Peyer's patch (tissue), 4 donors: Measurements from ENCODE around the gene IPO4. TPM values are rescaled to one million over a fixed set of nuclear protein-coding genes. Genes with fewer than 3 reads are reported as not detected.

ENCODE experiments used
- DNase-seq, 3 donors: peaks; one replicate each; pipeline ENCODE4 v3.0.0-alpha.2; 2017 to 2019
- H3K27ac ChIP-seq, 4 donors: fragments of 200-600 bp; sonication (generic); one replicate each; pipeline ENCODE4 v1.5.1; 2016 to 2019
- H3K27me3 ChIP-seq, 2 donors: fragments of 200-600 bp; sonication (generic); one replicate each; pipeline ENCODE4 v1.5.1; 2019
- H3K36me3 ChIP-seq, 3 donors: fragments of 200-600 bp; sonication (generic); one replicate each; pipeline ENCODE4 v1.5.1; 2016 to 2019
- H3K4me1 ChIP-seq, 4 donors: fragments of 200-600 bp; sonication (generic); one replicate each; pipeline ENCODE4 v1.5.1; 2016 to 2019
- H3K4me3 ChIP-seq, 4 donors: fragments of 200-600 bp; sonication (generic); 1 replicate in 3 of 4; 2 replicates in 1 of 4; pipeline ENCODE4 v1.5.1; 2016 to 2019; ENCODE audit warnings: mild to moderate bottlenecking in 1 of 4
- H3K9me3 ChIP-seq, 4 donors: fragments of 200-600 bp; sonication (generic); one replicate each; pipeline ENCODE4 v1.5.1; 2016 to 2019; ENCODE audit warnings: mild to moderate bottlenecking in 1 of 4
- CTCF ChIP-seq, 6 experiments: fragments of 450-650 bp in 4 of 6; fragments of 200-600 bp in 2 of 6; sonication (generic) in 1 of 6; IDR thresholded peaks; one replicate each; pipeline ENCODE4 v1.5.1; 2017 to 2019; ENCODE audit warnings: antibody characterized with exemption in 6 of 6, mild to moderate bottlenecking in 3 of 6, moderate library complexity in 1 of 6
- POLR2A ChIP-seq, 2 donors: fragments of 450-650 bp; IDR thresholded peaks; one replicate each; pipeline ENCODE4 v1.5.1; 2017; ENCODE audit warnings: antibody characterized with exemption in 2 of 2, mild to moderate bottlenecking in 2 of 2, moderate library complexity in 2 of 2
- total RNA-seq, 4 donors: library from RNA; depleted of rRNA; stranded (reverse); fragments of >200 nt; gene quantifications; one replicate each; pipeline ENCODE4 v1.1.0, GENCODE V29; 2016

IPO4 gene
- total RNA-seq, 4 donors from 2014 or later = 12.8 to 56.9 (median 34.2) TPM

GRCh38 chr14:24185741-24186140 is 2.9 kb downstream of the IPO4 start:
- Histone ChIP-seq H3K27me3 (no peaks in the 10 kb centered on the region), H3K4me1 (peaks cover 0 to 18% (median 9%) of the 10 kb centered on the region in 4 donors), H3K27ac (no peak overlapping the region), H3K36me3 (peaks cover 0 to 53% (median 0%) of the 10 kb centered on the region in 3 donors), H3K4me3 (no peak overlapping the region), H3K9me3 (no peaks in the 10 kb centered on the region)
- TF ChIP-seq CTCF (IDR thresholded peaks at IDR 0.05) (no peak), POLR2A (IDR thresholded peaks at IDR 0.05) (no peak)
- no peak for DNase-seq

DNA sequence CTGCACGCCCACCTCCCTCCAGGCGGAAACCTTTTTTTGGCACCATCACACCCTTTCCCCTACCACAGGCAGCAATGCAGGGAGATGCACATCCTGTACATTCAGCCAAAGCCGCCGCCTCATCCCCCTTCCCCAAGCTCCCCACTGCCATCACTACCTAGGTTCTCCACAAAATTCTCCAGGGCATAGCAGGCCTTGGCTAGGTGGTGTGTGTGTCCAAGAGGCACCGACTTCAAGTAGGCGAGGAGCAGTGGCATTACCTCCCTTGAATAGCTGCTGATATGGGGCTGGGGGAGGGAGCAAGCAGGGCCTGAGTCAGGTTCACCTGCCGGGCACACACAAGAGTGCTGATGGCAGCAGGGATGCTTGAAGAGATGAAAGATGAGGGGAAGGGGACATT is 3.6 kb downstream of the IPO4 start:
- peaks cover 0 to 61% (median 0%) of the 10 kb centered on the region in 3 donors for H3K36me3 ChIP-seq
- H3K27me3 ChIP-seq = no peaks in the 10 kb centered on the region
- no peak overlapping the region for H3K27ac ChIP-seq
- H3K4me3 ChIP-seq = no peak overlapping the region
- no peaks in the 10 kb centered on the region for H3K9me3 ChIP-seq
- DNase-seq = no peak
- peaks cover 0 to 18% (median 9%) of the 10 kb centered on the region in 4 donors for H3K4me1 ChIP-seq
- TF ChIP-seq CTCF (IDR thresholded peaks at IDR 0.05) (no peak), POLR2A (IDR thresholded peaks at IDR 0.05) (no peak)

DNA sequence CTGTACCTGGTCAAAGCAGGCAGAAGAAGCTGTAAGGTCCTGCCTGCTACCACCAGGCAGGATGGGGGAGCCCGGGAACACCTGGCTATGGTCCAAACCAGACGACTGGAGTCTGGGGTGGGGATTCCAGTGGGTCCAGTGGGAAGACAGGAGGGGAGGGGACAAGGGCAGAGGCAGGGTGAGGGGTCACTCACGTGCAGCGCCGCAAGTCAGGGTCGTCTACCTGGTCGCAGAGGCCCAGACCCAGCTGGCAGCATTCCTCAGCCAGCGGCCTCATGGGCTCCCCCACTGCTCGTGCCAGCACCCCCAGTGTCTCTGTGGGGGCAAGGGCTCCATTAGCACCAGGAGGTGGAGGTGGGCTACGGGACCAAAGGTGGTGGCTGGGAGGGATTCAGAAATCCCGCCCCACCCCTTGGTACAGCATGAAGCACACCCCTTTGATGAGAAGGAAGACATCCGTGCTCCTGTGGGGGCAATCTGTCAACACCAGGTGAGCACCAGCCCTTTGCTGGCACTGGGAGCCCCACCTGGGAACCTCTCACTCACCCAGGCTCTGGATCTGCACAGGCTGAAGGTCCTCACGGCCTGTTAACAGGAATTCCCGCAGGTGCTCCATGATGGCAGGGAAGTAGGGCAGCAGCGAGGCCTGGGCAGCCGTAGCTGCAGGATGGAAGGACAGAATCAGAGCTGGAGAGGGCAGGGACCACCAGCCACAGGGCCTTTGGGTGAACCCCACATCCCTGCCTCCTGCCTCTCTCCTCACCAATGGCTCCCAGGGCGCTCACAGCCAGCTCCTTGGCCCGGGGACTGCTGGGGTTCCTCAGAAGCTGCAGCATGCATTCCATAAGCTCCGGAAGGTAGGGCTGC is 4.3 kb downstream of the IPO4 start:
- no peak for DNase-seq
- peaks cover 0 to 66% (median 0%) of the 10 kb centered on the region in 3 donors for H3K36me3 ChIP-seq
- no peak overlapping the region for H3K27ac ChIP-seq
- H3K9me3 ChIP-seq = no peaks in the 10 kb centered on the region
- H3K4me3 ChIP-seq = no peak overlapping the region
- no peaks in the 10 kb centered on the region for H3K27me3 ChIP-seq
- TF ChIP-seq CTCF (IDR thresholded peaks at IDR 0.05) = no peak
- no peak for TF ChIP-seq POLR2A (IDR thresholded peaks at IDR 0.05)
- peaks cover 0 to 17% (median 9%) of the 10 kb centered on the region in 4 donors for H3K4me1 ChIP-seq

GRCh38 chr14:24183014-24183481 is 5.6 kb downstream of the IPO4 start:
- Histone ChIP-seq H3K4me1 (peaks cover 0 to 7% (median 6%) of the 10 kb centered on the region in 4 donors), H3K36me3 (peaks cover 0 to 79% (median 0%) of the 10 kb centered on the region in 3 donors)
- TF ChIP-seq POLR2A (IDR thresholded peaks at IDR 0.05) = no peak
- no peak for TF ChIP-seq CTCF (IDR thresholded peaks at IDR 0.05)

DNA sequence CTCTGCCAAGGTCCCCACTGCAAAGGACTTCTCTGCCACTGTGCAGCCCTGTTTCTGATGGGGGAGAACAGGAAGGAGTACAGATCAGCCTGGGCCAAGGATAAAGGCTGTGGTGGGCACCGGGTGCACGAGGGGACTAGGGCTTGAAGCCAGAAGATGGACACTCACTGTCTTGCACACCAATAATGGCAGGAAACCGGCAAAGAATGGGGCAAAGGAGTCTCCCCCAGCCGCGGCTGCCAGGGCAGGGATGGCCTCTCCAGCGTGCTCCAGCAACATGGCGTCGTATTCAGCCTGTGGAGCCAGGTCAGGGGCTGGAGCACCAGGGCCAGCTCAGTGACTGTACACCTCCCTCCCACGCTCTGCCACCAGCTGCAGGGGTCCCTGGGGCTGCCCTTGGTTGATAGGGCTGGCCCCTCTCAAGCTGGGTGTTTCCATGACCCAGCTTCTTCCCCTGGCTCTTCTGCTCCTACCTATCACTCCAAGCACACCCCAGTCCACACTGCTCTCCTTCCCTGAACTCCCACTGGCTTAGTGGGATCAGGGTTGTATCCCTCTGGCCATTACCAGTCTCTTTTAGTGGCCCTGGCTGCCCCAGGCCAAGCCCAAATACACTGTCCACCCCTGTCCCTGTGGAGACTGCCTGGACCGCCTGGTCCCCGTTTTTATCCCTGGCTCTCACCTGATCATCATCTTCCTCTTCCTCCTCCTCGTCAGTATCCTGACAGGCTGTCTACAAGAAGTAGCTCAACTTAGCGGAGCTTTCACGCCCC is 6.3 kb downstream of the IPO4 start:
- no peak overlapping the region for H3K27ac ChIP-seq
- peak in 1 of 3 donors; percentile 29 for DNase-seq
- no peaks in the 10 kb centered on the region for H3K9me3 ChIP-seq
- H3K4me1 ChIP-seq = no peaks in the 10 kb centered on the region
- H3K36me3 ChIP-seq = peaks cover 0 to 87% (median 0%) of the 10 kb centered on the region in 3 donors
- no peak overlapping the region for H3K4me3 ChIP-seq
- no peaks in the 10 kb centered on the region for H3K27me3 ChIP-seq
- TF ChIP-seq POLR2A (IDR thresholded peaks at IDR 0.05) (no peak), CTCF (IDR thresholded peaks at IDR 0.05) (no peak)

More at GRCh38 chr14:24183014-24183481, 5.6 kb downstream of the IPO4 start:
- H3K9me3 ChIP-seq = no peaks in the 10 kb centered on the region
- H3K27me3 ChIP-seq = no peaks in the 10 kb centered on the region
- no peak for DNase-seq
- no peak overlapping the region for H3K27ac ChIP-seq
- no peak overlapping the region for H3K4me3 ChIP-seq
